ENCODE data around the gene FAM170B. TPM values are rescaled to one million over a fixed set of nuclear protein-coding genes. Genes with fewer than 3 reads are reported as not detected.

Gene FAM170B
- total and polyA plus RNA-seq, 7 donors = 0.01 TPM; not detected in 6

GRCh38 chr10:49120911-49121310 lies 12.9 kb downstream of the FAM170B start:
- no peaks in the 10 kb centered on the region for H3K36me3 ChIP-seq (ENCODE audit: insufficient read depth in 1 of 2, low read depth in 1 of 2)
- ATAC-seq (no peak), DNase-seq (no peak)
- no peak overlapping the region for H3K27ac ChIP-seq
- intact Hi-C loops (cut with DNase I) = no loop called here
- 85 to 92% (median 90%) methylated on average over 3 of the region's 3 CpGs for WGBS, 3 donors
- H3K4me1 ChIP-seq = no peaks in the 10 kb centered on the region
- peaks cover 3% of the 10 kb centered on the region for H3K9me3 ChIP-seq
- TF ChIP-seq CTCF (IDR thresholded peaks at IDR 0.05) = no peak
- H3K4me3 ChIP-seq = no peak overlapping the region
- H3K27me3 ChIP-seq (ENCODE audit: insufficient read depth in 3 of 3, low read length in 2 of 3) = no peaks in the 10 kb centered on the region

- ATAC-seq (no peak), DNase-seq (no peak)
- TF ChIP-seq CTCF (IDR thresholded peaks at IDR 0.05) = no peak
- intact Hi-C loops (cut with DNase I) = loop anchor here in 1 of 2 donors (10.0 kb wide), 1 partner anchor 115 kb away; no protein-coding TSS in a partner anchor
- no peak overlapping the region for H3K4me3 ChIP-seq
- no peaks in the 10 kb centered on the region for H3K36me3 ChIP-seq (ENCODE audit: insufficient read depth in 1 of 2, low read depth in 1 of 2)
- H3K27me3 ChIP-seq (ENCODE audit: insufficient read depth in 3 of 3, low read length in 2 of 3) = peaks cover 0 to under 1% (median 0%) of the 10 kb centered on the region in 3 donors
- no peaks in the 10 kb centered on the region for H3K4me1 ChIP-seq
- WGBS, 3 donors = 61 to 67% (median 61%) methylated on average over 3 of the region's 3 CpGs
- no peak overlapping the region for H3K27ac ChIP-seq
- H3K9me3 ChIP-seq = peaks cover 3% of the 10 kb centered on the region
These were observed 14.1 kb downstream of the FAM170B start for GRCh38 chr10:49119746-49120145.

GRCh38 chr10:49118430-49119074 lies 15.3 kb downstream of the FAM170B start:
- ATAC-seq = no peak
- no peak for TF ChIP-seq CTCF (IDR thresholded peaks at IDR 0.05)
- Histone ChIP-seq H3K9me3 (no peaks in the 10 kb centered on the region), H3K27ac (no peak overlapping the region), H3K36me3 (ENCODE audit: insufficient read depth in 1 of 2, low read depth in 1 of 2) (no peaks in the 10 kb centered on the region), H3K27me3 (ENCODE audit: insufficient read depth in 3 of 3, low read length in 2 of 3) (peaks cover 0 to 6% (median 0%) of the 10 kb centered on the region in 3 donors), H3K4me3 (no peak overlapping the region), H3K4me1 (no peaks in the 10 kb centered on the region)
- intact Hi-C loops (cut with DNase I) = loop anchor here in 1 of 2 donors (10.0 kb wide), 1 partner anchor 114 kb away; no protein-coding TSS in a partner anchor
- DNase-seq = no peak
- WGBS, 3 donors = 45 to 58% (median 50%) methylated on average over 6 of the region's 6 CpGs

DNA sequence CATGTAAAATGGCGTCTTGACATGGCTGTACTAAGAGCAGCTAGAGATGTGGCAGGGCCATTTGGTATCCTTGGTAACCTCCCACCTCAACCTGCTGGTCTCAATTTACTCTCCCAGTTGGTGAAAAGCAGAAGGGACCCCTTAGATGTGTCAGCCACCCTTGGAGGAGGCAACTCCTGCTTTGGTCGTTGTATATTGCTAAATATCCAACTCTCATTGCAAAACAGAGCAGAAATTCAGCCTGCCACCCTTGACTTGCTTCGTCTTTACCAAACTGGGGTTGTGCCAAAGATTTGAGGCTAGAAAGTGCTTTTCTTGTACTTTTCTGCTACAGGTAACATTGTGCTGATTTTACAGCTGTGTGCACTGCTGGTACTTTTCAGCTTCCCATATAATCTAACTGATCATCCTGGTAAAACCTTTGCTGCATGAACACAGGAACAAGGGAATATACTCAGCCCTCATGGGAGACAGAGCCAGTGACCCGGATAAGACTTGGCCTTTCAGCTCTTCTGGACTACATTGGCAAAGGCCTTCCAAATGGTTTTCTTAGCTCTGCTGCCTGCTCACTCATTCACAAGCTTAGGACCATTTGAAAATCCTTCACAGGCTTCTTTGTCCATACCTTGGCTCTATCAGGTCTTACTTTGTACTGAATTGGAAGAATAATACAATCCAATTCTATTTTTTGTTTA lies 16.3 kb downstream of the FAM170B start:
- no peak for TF ChIP-seq CTCF (IDR thresholded peaks at IDR 0.05)
- intact Hi-C loops (cut with DNase I) = loop anchor here in 1 of 2 donors (10.0 kb wide), 1 partner anchor 113 kb away; no protein-coding TSS in a partner anchor
- no peak for ATAC-seq
- DNase-seq = no peak
- Histone ChIP-seq H3K27ac (no peak overlapping the region), H3K4me3 (no peak overlapping the region), H3K36me3 (ENCODE audit: insufficient read depth in 1 of 2, low read depth in 1 of 2) (no peaks in the 10 kb centered on the region), H3K9me3 (no peaks in the 10 kb centered on the region), H3K27me3 (ENCODE audit: insufficient read depth in 3 of 3, low read length in 2 of 3) (peaks cover 0 to 6% (median 0%) of the 10 kb centered on the region in 3 donors), H3K4me1 (peaks cover 3% of the 10 kb centered on the region)
- WGBS, 3 donors = 58 to 78% (median 58%) methylated on average over 4 of the region's 4 CpGs
